Uterus (tissue), 2 donors: Measurements from ENCODE around the gene CEBPG.

ENCODE experiments used
- POLR2A ChIP-seq, 2 donors: fragments of 450-650 bp; IDR thresholded peaks; one replicate each; pipeline ENCODE4 v1.6.1; 2016; ENCODE audit warnings: antibody characterized with exemption in 2 of 2, mild to moderate bottlenecking in 1 of 2, moderate library complexity in 1 of 2
- TF ChIP-seq, protein P1 (sequence below), 4 experiments: fragments of 200-600 bp in 2 of 4; fragments of 450-650 bp in 2 of 4; sonication (generic) in 2 of 4; IDR thresholded peaks; one replicate each; pipeline ENCODE4 v1.5.1; 2016 to 2019; ENCODE audit warnings: antibody characterized with exemption in 4 of 4, mild to moderate bottlenecking in 2 of 4, moderate library complexity in 1 of 4

DNA sequence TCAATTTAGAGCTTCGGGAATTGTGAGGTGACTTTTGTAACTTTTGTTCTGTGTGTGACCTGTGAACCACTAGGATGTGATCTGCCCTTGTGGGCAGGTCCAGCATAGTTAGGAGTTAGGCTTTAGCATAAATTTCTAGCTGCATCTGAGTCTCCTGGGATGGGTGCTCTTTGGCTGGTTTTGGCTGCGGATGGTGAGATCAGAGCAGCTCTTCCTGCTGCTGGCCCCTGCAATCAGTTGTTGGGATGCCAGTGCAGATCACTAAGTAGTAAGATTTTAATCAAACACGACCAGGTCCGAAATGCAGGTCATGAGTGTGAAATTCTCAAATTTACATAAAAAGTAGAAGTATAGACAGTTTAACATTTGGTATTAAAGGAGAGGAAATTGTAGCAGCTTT is 8.5 kb downstream of the CEBPG start:
- TF ChIP-seq, protein P1, sequence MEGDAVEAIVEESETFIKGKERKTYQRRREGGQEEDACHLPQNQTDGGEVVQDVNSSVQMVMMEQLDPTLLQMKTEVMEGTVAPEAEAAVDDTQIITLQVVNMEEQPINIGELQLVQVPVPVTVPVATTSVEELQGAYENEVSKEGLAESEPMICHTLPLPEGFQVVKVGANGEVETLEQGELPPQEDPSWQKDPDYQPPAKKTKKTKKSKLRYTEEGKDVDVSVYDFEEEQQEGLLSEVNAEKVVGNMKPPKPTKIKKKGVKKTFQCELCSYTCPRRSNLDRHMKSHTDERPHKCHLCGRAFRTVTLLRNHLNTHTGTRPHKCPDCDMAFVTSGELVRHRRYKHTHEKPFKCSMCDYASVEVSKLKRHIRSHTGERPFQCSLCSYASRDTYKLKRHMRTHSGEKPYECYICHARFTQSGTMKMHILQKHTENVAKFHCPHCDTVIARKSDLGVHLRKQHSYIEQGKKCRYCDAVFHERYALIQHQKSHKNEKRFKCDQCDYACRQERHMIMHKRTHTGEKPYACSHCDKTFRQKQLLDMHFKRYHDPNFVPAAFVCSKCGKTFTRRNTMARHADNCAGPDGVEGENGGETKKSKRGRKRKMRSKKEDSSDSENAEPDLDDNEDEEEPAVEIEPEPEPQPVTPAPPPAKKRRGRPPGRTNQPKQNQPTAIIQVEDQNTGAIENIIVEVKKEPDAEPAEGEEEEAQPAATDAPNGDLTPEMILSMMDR (IDR thresholded peaks at IDR 0.05) = no peak
- TF ChIP-seq POLR2A (IDR thresholded peaks at IDR 0.05) = no peak
